NCI-H146 treated with DMSO at 0.1 percent for 48 hours (cell line): ENCODE data around the gene SRGAP2B.
"Not testable (repeated sequence)": the region's sequence is repeated elsewhere in the genome, so short reads cannot be mapped to it uniquely, and the experiment has no call there.

Source experiments
- DNase-seq: peaks from one replicate; lab custom pipeline; 2025; ENCODE audit not compliant: unreplicated experiment; lab: John Stamatoyannopoulos, UW

The SRGAP2B gene

GRCh38 chr1:144917154-144918026 lies 177.7 kb downstream of the SRGAP2B start:
- not testable (repeated sequence) for DNase-seq

DNA sequence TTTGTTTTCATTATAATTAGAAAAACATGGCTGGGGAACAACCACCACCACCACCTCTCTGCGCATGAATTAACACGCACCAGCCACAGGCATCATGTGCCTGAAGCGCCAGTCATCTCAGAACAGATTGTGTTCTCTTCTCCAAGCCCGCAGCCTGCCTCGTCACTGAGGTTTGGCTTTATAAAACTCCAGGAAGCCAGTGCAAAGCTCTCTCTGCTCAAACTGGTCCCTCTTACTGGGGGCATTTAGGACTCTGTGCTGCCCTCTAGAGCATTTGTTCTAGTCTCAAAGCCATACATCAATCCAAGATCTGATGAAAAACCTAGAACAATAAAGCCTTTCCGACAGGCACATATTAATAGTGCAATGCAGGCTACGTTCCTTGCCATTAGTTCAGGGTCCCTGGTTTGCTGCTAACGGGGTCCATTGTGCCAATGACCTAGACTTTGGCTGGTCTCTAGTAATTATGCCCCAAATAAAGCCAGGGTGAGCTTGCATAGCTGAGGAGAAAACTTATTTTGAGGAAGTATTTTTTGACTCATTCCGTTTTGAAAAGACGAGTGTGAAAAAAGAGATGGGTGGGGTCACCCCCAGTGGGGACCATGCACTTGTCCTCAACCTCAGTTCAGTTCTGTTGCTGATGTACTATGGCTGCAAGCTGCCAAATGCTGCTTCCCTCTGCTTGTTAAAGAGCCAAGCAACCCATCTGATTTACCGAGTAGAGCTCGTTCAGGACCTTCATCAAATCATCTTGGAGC lies 181.0 kb downstream of the SRGAP2B start:
- not testable (repeated sequence) for DNase-seq

- not testable (repeated sequence) for DNase-seq
These were observed 181.7 kb downstream of the SRGAP2B start for GRCh38 chr1:144913458-144913857.

DNA sequence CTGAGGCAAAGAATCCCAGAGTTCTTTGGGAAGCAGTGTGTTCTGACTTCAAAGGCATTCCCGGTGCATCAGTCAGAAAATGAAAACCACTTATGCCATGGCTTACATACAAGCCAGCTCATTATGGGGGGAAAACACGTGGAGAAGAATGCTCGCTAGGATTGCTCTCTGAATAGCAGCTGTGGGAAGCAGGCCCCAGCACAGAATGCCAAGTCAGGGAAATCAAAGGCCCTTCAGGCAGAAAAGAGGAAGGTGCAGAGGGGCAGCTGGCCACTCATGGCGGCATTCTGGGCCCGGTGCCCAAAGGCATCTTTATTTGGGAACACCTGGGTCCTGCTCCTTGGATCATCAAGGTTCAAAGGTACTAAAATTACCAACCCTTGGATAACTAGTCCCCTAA lies 184.4 kb downstream of the SRGAP2B start:
- not testable (repeated sequence) for DNase-seq

DNA sequence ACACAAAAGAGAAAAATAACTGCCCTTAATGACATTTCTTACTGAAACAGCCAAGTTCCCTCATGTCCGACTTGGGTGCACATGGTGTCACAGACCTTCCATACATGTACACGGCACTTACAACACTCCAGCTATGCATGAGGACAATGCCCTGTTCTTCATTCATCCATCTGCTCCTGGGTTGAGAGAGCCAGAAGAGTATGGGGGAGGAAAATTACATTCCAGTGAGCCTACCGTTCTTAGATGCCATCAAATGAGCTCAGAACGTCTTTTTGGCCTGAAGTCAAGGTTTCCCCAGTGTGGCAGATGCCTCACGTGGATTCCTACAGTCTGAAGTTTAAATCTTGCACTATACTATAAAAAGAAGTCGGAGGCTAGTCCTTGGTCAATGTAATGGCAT lies 194.3 kb downstream of the SRGAP2B start:
- not testable (repeated sequence) for DNase-seq

GRCh38 chr1:144894454-144895201 lies 200.5 kb downstream of the SRGAP2B start:
- not testable (repeated sequence) for DNase-seq

- not testable (repeated sequence) for DNase-seq
These were observed 201.3 kb downstream of the SRGAP2B start for GRCh38 chr1:144893710-144894438.

- DNase-seq = not testable (repeated sequence)
These were observed 202.1 kb downstream of the SRGAP2B start for GRCh38 chr1:144893062-144893461.

GRCh38 chr1:144889450-144890115 lies 205.5 kb downstream of the SRGAP2B start:
- not testable (repeated sequence) for DNase-seq

GRCh38 chr1:144883022-144883421 lies 212.1 kb downstream of the SRGAP2B start:
- not testable (repeated sequence) for DNase-seq

DNA sequence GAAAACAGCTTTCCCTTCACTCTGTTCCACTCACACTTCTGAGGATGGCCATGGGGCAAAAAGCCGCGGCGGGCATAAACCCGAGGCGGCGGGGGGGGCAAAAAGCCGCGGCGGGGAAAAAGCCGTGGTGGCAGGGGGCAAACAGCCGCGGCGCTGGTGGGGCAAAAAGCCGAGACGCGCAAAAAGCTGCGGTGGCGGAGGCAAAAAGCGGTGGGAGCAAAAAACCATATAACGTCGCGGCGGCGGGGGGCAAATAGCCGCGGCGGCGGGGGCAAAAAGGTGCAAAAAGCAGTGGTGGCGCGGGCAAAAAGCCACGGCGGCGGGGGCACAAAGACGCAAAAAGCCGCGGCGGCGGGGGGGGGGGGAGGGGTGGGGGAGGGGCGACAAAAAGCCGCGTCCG lies 212.8 kb downstream of the SRGAP2B start:
- not testable (repeated sequence) for DNase-seq

DNA sequence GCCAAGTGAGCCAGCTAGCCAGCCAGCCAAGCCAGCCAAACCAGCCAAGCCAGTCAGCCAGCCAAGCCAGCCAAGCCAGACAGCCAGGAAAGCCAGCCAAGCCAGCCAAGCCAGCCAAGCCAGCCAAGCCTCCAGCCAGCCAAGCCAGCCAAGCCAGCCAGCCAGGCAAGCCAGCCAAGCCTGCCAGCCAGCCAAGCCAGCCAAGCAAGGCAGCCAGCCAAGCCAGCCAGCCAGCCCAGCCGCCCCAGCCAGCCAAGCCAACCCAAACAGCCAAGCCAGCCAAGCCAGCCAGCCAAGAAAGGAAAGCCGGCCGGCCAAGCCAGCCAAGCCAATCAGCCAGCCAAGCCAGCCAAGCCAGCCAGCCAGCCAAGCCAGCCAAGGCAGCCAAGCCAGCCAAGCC lies 236.5 kb downstream of the SRGAP2B start:
- DNase-seq = not testable (repeated sequence)
